Mesothelial cell of epicardium (in vitro differentiated cells): ENCODE measurements around the gene HOXC6. TPM values are rescaled to one million over a fixed set of nuclear protein-coding genes. Genes with fewer than 3 reads are reported as not detected.

Experiments used
- DNase-seq, 2 experiments: peaks; one replicate each; pipeline ENCODE4 v3.0.0; 2021; ENCODE audit warnings: low spot score in 2 of 2; ENCODE audit not compliant: unreplicated experiment in 2 of 2
- H3K27ac Mint-ChIP-seq: 2 replicates; pipeline ENCODE4 v1.8.0; 2021; ENCODE audit warnings: mixed read lengths
- H3K27me3 Mint-ChIP-seq: 2 replicates; pipeline ENCODE4 v1.8.0; 2021; ENCODE audit warnings: low read depth, mixed read lengths
- H3K36me3 Mint-ChIP-seq: 2 replicates; pipeline ENCODE4 v1.8.0; 2021; ENCODE audit warnings: mixed read lengths
- H3K4me1 Mint-ChIP-seq: 2 replicates; pipeline ENCODE4 v1.8.0; 2021; ENCODE audit warnings: mixed read lengths
- H3K4me3 Mint-ChIP-seq: 2 replicates; pipeline ENCODE4 v1.8.0; 2021; ENCODE audit warnings: mild to moderate bottlenecking, moderate library complexity, mixed read lengths
- H3K9me3 Mint-ChIP-seq: 2 replicates; pipeline ENCODE4 v1.8.0; 2021; ENCODE audit warnings: mixed read lengths
- total RNA-seq: library from RNA; stranded (reverse); gene quantifications from 3 replicates; pipeline ENCODE4 v1.2.1, GENCODE V29; 2021
- TF ChIP-seq, protein P1 (sequence below): fragments of 200-600 bp; sonication (generic); IDR thresholded peaks from one replicate; pipeline ENCODE4 v1.5.0; 2021; ENCODE audit warnings: antibody characterized with exemption; ENCODE audit not compliant: unreplicated experiment

Gene HOXC6
- total RNA-seq, 1 donor from 2014 or later = 15.5 TPM

DNA sequence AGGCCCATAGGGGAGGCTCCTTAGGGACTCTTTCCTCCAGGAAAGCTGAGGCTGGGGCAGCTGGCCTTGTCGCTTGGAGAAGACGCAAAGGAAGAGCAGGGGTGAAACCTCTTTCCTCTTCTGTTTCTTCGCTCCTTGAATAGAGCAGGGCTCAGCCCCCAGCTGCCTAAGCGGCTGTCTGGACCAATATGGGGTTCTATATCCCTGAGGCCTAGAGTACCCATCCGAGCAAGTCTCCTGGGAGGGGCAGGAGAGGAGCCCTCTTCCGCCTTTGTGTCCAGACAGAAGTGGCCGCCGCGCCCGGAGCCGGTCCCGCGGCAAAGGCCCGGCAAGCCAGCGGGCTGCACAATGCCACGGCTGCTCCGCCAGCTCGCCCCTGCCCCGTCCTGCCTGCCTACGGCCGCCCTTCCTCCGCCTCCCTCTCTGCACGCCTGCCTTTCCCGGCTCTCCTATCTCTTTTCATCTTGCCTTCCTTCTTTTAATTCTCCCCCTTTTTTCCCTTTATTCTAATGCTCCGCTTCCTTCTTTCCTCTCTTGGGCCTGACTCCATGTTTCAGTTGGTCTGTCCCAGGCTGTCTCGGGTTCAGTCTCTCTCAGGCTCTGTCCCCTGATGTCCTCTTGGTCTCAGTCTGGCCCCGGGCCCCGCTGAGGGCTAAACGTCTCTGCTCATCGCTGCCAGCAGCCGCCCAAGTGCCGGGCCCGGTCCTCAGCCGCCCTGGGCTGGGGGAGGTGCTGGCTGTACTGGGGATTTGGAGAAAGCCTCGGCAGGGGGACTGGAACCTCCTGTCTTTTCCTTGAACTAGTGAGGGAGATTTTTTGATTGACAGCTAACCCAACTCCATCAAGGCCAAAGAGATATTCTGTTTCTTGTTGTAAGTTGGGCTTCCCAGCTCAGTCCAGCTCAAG lies 30.8 kb upstream of the HOXC6 start:
- H3K27ac Mint-ChIP-seq = no peak overlapping the region
- H3K4me1 Mint-ChIP-seq = peaks cover 23% of the 10 kb centered on the region
- TF ChIP-seq, protein P1, sequence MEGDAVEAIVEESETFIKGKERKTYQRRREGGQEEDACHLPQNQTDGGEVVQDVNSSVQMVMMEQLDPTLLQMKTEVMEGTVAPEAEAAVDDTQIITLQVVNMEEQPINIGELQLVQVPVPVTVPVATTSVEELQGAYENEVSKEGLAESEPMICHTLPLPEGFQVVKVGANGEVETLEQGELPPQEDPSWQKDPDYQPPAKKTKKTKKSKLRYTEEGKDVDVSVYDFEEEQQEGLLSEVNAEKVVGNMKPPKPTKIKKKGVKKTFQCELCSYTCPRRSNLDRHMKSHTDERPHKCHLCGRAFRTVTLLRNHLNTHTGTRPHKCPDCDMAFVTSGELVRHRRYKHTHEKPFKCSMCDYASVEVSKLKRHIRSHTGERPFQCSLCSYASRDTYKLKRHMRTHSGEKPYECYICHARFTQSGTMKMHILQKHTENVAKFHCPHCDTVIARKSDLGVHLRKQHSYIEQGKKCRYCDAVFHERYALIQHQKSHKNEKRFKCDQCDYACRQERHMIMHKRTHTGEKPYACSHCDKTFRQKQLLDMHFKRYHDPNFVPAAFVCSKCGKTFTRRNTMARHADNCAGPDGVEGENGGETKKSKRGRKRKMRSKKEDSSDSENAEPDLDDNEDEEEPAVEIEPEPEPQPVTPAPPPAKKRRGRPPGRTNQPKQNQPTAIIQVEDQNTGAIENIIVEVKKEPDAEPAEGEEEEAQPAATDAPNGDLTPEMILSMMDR = no peak
- H3K27me3 Mint-ChIP-seq = peaks cover 100% of the 10 kb centered on the region
- DNase-seq = no peak
- H3K36me3 Mint-ChIP-seq = peaks cover 1% of the 10 kb centered on the region
- no peak overlapping the region for H3K4me3 Mint-ChIP-seq
- no peaks in the 10 kb centered on the region for H3K9me3 Mint-ChIP-seq

DNA sequence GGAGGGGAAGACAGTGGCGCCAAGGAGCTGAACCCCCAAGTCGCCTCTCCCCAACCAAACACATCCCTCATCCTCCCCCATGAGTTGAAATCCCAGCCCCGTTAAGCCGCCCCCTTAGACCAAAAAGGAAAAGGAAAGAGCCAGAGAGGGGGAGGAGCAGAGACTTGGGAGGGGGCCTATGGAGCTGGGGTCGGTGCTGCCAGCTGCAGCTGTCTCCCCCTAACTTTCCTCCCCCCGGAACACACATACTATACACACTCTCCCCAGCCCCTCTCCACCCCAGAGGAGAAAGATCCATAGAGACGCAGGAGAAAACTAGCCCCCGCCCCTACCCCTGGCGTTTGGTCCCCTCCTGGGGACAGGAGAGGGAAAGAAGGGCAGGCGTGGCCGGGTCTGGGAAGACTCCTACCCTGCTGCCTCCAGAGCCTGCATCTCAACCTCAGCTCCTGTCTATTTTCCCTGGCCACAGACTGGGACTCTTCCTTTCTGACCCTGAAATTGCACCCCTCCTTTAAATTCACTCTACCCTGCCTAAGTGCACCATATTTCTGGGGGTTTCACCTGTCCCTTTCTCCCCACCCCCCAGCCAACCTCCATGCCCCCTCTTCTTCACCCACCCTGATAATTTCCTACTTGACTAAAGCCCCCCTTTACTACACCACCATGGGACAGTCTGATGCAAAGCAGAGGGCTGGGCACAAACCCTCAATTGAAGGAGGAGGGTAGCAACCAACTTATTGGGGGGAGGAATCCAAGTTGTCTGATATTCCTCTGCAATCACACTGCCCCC lies 29.9 kb upstream of the HOXC6 start:
- no peak for DNase-seq
- Mint-ChIP-seq H3K4me1 (peaks cover 26% of the 10 kb centered on the region), H3K27me3 (peaks cover 100% of the 10 kb centered on the region), H3K4me3 (no peak overlapping the region), H3K36me3 (peaks cover 3% of the 10 kb centered on the region), H3K27ac (no peak overlapping the region), H3K9me3 (no peaks in the 10 kb centered on the region)
- TF ChIP-seq, protein P1 = no peak

DNA sequence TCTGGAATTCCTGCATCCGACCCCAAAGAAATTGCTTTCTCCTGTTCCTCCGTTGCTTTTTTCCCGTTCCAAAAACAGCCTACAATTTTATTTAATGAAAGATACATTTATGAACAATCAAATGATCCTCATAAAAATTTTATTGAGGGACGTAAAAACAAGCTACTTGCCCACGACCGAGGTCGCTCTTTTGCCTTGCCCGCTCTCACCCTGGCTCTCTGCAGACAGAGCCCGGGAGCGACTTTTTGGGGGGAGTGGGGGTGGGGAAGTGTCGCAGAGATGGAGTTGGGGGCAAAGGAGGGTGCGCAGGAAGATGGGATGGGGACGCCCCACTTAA lies 29.4 kb upstream of the HOXC6 start:
- Mint-ChIP-seq H3K36me3 (peaks cover 3% of the 10 kb centered on the region), H3K4me1 (peaks cover 28% of the 10 kb centered on the region), H3K4me3 (no peak overlapping the region)

DNA sequence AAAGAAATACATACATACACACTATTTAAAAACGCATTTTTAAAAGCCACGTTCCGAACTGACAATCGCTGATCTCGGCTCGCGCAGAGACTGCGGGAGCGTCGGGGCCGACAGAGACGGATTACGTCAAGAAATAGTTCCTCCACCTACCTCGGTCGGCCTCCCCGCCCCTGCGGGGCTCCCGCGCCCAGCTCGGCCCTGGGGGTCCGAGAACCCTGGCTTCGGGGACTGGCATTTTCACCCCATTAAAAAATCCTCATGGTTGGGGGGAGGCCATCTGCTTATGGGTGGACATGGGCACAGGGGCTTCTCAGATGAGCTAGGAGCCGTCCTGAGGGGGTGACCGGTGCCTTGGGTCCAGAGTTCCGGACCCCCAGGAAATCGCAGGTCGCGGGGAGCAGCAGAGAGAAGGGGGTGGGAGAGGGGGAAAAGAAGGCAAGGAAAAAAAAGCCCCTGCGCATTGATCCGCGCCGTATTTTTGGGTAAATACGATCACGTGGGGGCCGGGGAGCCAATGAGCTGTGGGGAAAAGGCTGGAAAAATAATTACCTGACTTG lies 28.6 kb upstream of the HOXC6 start:
- H3K36me3 Mint-ChIP-seq = peaks cover 3% of the 10 kb centered on the region
- H3K27me3 Mint-ChIP-seq = peaks cover 100% of the 10 kb centered on the region
- H3K4me3 Mint-ChIP-seq = peak overlapping the region; percentile 71
- peak overlapping the region; percentile 34 for H3K27ac Mint-ChIP-seq
- TF ChIP-seq, protein P1 = no peak
- no peak for DNase-seq
- no peaks in the 10 kb centered on the region for H3K9me3 Mint-ChIP-seq
- H3K4me1 Mint-ChIP-seq = peaks cover 21% of the 10 kb centered on the region

More for the DNA sequence above, 29.4 kb upstream of the HOXC6 start:
- Mint-ChIP-seq H3K27me3 (peaks cover 100% of the 10 kb centered on the region), H3K9me3 (no peaks in the 10 kb centered on the region), H3K27ac (no peak overlapping the region)
- no peak for DNase-seq
- TF ChIP-seq, protein P1 = no peak

DNA sequence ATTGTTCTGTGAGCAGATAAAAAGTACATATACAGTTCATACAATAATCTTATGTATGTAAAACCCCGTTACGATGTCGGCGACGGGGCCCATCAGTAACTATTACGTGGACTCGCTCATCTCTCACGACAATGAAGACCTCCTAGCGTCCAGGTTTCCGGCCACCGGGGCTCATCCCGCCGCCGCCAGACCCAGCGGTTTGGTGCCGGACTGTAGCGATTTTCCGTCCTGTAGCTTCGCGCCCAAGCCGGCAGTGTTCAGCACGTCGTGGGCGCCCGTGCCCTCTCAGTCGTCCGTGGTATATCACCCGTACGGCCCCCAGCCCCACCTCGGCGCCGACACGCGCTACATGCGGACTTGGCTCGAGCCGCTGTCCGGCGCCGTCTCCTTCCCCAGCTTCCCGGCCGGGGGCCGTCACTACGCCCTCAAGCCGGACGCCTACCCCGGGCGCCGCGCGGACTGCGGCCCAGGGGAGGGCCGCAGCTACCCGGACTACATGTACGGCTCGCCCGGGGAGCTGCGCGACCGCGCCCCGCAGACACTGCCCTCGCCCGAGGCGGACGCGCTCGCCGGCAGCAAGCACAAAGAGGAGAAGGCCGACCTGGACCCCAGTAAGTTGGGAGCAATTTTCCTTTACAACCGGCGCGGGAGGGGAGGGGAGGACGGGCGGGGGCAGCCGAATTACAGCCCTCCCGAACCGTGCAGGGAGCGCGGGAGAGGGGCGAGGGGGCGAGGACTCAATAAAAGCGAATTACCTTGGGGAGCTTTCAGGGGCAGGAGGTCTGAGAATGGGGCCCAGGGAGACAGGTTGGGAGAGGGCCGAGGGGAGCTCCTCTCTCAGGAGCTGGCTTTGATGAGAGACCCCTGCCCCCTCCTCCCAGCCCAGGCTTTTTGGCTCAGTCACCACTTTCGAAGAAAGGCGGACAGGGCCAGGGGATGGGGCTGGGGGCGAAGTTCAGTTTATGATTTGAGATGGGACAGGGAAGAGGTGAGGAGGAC lies 27.8 kb upstream of the HOXC6 start, which contains the start of gene HOXC9:
HOXC9 (plus strand) TSS at position 46 of the 999 bp plus-strand sequence; CDS start at position 74, 28 bp downstream.
- TF ChIP-seq, protein P1 = no peak
- Mint-ChIP-seq H3K36me3 (peaks cover 3% of the 10 kb centered on the region), H3K4me3 (peak within 1 kb of the TSS; percentile 71), H3K4me1 (peaks cover 21% of the 10 kb centered on the region), H3K9me3 (no peaks in the 10 kb centered on the region), H3K27ac (peak within 1 kb of the TSS; percentile 34), H3K27me3 (peaks cover 100% of the 10 kb centered on the region)
- no peak for DNase-seq
